ENCODE measurements around the gene ERCC2.
A peak's percentile ranks its signal among the peaks of the same experiment; 100 is the strongest.

Gene ERCC2

GRCh38 chr19:45306040-45306439, 64.3 kb downstream of the ERCC2 start:
- no peak for TF ChIP-seq CTCF (IDR thresholded peaks at IDR 0.05; ENCODE audit: low read depth, low read length)
- peak in 1 of 2 donors; percentile 26 for DNase-seq (ENCODE audit: low read depth in 2 of 2)
- no peak overlapping the region for H3K4me3 ChIP-seq (replicated peaks in 1 of 2; ENCODE audit: low read depth in 2 of 2, low read length in 2 of 2)

GRCh38 chr19:45305421-45305820, 65.0 kb downstream of the ERCC2 start:
- peak; percentile 43 to 47 for DNase-seq (ENCODE audit: low read depth in 2 of 2)

GRCh38 chr19:45305007-45305406, 65.4 kb downstream of the ERCC2 start:
- no peak for TF ChIP-seq CTCF (IDR thresholded peaks at IDR 0.05; ENCODE audit: low read depth, low read length)
- DNase-seq (ENCODE audit: low read depth in 2 of 2), result no peak
- no peak overlapping the region for H3K4me3 ChIP-seq (replicated peaks in 1 of 2; ENCODE audit: low read depth in 2 of 2, low read length in 2 of 2)

More at GRCh38 chr19:45305421-45305820, 65.0 kb downstream of the ERCC2 start:
- no peak for TF ChIP-seq CTCF (IDR thresholded peaks at IDR 0.05; ENCODE audit: low read depth, low read length)
- no peak overlapping the region for H3K4me3 ChIP-seq (replicated peaks in 1 of 2; ENCODE audit: low read depth in 2 of 2, low read length in 2 of 2)

GRCh38 chr19:45304141-45304926, 66.0 kb downstream of the ERCC2 start:
- no peak for TF ChIP-seq CTCF (IDR thresholded peaks at IDR 0.05; ENCODE audit: low read depth, low read length)
- DNase-seq (ENCODE audit: low read depth in 2 of 2), result no peak
- no peak overlapping the region for H3K4me3 ChIP-seq (replicated peaks in 1 of 2; ENCODE audit: low read depth in 2 of 2, low read length in 2 of 2)

- DNase-seq (ENCODE audit: low read depth in 2 of 2), result no peak
- TF ChIP-seq CTCF (IDR thresholded peaks at IDR 0.05; ENCODE audit: low read depth, low read length), result no peak
- no peak overlapping the region for H3K4me3 ChIP-seq (replicated peaks in 1 of 2; ENCODE audit: low read depth in 2 of 2, low read length in 2 of 2)
These were observed 66.9 kb downstream of the ERCC2 start for GRCh38 chr19:45303269-45304060.

- no peak for DNase-seq (ENCODE audit: low read depth in 2 of 2)
- TF ChIP-seq CTCF (IDR thresholded peaks at IDR 0.05; ENCODE audit: low read depth, low read length), result no peak
- H3K4me3 ChIP-seq (replicated peaks in 1 of 2; ENCODE audit: low read depth in 2 of 2, low read length in 2 of 2), result no peak overlapping the region
These were observed 68.0 kb downstream of the ERCC2 start for GRCh38 chr19:45302416-45302815.
